HG03378 (cell line): ENCODE results near the gene KLK15.

Experiments used
- ATAC-seq: cut with Tn5 transposase; IDR thresholded peaks from one replicate; pipeline ENCODE4 v1.9.1; 2021; ENCODE audit warnings: mild to moderate bottlenecking, moderate library complexity; ENCODE audit not compliant: unreplicated experiment

The KLK15 gene, protein sequence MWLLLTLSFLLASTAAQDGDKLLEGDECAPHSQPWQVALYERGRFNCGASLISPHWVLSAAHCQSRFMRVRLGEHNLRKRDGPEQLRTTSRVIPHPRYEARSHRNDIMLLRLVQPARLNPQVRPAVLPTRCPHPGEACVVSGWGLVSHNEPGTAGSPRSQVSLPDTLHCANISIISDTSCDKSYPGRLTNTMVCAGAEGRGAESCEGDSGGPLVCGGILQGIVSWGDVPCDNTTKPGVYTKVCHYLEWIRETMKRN

DNA sequence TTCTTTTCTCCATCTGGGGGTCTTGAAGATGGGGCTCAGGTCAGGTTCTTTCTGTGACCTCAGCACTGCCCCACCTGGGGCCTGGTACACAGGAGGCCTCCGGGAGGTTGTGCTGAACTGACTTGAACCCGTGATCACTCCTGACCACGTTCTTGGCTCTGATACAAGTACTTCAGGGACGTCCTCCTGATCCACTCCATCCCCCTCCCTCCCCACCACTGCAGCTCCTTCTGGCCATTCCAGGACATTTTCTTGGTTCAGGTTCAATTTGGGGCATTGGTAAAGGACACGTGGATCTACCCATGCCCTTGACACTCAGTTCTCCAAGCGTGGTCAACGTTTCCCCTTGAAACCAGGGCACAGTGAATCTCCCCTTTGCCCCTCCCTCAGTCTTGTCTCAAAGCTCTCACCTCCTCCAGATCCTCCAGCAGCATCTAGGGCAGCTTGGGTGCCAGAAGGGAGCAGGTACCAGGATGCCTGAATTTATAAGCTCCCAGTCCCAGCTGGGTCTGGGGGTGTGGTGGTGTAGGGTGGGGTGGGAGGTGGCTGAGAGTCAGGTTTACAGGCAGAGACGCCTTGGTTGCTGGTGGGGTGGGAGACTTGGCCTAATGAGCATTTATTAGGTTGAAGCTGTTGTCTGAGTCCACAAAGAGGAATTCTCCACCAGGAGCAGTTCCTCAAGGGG lies at the start of gene KLK15:
KLK15 (minus strand) TSS at position 458 of the 685 bp plus-strand sequence. CDS start 2,082 bp downstream, outside the sequence.
- ATAC-seq: no peak

DNA sequence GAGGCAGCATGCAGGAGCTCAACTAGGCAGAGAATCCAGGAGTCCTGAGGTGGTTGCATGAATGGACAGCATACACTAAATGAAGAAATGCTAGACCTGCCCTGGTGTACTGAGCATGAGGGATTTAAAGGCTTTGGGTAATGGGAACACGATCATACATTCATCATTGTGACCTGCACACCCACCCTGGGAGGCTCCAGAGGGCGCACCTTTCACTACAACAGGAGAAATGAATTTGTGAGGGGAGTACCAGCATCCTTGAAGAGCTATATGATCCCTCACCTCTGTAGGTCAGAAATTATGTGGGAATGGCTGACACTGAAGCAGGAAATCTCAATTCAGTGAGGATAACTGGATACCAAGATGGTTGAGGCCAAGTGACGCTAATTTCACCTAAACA lies 48.8 kb upstream of the KLK15 start:
- no peak for ATAC-seq

DNA sequence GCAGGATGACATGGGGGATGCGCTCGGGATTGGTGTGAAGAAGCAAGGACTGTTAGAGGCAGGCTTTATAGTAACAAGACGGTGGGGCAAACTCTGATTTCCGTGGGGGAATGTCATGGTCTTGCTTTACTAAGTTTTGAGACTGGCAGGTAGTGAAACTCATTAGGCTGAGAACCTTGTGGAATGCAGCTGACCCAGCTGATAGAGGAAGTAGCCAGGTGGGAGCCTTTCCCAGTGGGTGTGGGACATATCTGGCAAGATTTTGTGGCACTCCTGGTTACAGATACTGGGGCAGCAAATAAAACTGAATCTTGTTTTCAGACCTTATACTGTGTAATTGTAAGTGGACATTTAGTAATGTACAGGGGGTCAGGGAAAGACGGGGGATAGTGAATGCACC lies 46.9 kb upstream of the KLK15 start:
- no peak for ATAC-seq

DNA sequence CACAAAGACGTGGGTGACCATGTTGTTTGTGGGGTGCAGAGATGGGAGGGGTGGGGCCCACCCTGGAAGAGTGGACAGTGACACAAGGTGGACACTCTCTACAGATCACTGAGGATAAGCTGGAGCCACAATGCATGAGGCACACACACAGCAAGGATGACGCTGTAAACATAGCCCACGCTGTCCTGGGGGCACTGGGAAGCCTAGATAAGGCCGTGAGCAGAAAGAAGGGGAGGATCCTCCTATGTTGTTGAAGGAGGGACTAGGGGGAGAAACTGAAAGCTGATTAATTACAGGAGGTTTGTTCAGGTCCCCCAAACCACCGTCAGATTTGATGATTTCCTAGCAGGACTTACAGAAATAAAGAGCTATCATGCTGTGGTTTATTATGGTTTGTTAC lies 45.5 kb upstream of the KLK15 start:
- no peak for ATAC-seq

DNA sequence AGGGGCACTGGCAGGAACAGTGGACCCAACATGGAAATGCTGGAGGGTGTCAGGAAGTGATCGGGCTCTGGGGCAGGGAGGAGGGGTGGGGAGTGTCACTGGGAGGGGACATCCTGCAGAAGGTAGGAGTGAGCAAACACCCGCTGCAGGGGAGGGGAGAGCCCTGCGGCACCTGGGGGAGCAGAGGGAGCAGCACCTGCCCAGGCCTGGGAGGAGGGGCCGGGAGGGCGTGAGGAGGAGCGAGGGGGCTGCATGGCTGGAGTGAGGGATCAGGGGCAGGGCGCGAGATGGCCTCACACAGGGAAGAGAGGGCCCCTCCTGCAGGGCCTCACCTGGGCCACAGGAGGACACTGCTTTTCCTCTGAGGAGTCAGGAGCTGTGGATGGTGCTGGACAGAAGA lies 44.0 kb upstream of the KLK15 start:
- ATAC-seq: no peak

DNA sequence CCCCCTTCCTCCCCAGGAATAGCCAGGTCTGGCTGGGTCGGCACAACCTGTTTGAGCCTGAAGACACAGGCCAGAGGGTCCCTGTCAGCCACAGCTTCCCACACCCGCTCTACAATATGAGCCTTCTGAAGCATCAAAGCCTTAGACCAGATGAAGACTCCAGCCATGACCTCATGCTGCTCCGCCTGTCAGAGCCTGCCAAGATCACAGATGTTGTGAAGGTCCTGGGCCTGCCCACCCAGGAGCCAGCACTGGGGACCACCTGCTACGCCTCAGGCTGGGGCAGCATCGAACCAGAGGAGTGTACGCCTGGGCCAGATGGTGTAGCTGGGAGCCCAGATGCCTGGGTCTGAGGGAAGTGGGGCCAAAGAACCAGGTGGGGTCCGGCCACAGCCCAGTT lies 43.1 kb upstream of the KLK15 start:
- ATAC-seq: no peak

DNA sequence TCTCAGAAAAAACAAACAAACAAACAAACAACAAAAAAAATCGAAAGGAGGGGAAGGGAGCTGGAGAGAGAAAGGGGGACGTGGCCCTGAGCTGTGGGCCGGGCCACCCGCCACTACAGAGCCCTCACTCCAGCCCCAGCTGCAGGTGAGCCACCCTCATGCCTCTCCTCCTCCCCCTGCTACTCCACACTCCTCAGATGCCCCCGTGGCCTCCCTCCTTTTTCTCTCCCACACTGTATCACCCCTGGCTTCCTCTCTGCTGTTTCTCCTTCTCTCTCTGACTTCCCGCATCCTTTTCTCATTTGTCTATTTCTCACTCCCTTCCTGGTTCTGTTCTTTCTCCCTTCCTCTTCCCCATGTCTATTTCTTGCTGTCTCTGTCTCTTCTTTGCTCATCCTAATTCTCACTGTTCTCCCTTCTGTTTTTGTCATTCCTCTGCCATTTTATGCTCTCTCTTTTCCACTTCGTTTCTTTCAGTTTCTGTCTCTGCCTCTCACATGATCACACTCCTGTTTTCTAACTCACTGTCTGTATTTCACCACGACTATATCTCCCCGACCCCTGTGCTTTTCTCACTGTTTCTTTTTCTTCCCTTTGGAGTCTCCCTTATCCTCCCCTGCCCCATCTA lies 42.5 kb upstream of the KLK15 start:
- no peak for ATAC-seq

DNA sequence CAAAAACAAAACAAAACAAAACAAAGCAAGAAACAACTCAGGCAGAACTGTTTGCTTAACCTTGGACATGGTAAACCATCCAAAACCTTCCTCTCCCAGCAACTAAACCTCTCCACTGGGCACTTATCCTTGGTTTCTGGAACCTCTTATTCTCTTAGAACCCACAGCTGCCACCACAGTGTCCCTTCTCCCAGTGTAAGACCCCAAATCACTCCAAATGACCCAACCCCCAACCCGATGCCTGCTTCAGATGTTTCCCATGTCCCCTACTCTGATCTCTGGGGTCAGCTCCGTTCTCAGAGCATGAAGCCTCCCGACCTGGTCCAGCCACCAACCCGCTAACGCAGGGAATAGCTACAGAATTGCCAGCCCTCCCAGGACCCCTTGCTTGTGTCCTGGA lies 40.8 kb upstream of the KLK15 start:
- ATAC-seq: no peak

DNA sequence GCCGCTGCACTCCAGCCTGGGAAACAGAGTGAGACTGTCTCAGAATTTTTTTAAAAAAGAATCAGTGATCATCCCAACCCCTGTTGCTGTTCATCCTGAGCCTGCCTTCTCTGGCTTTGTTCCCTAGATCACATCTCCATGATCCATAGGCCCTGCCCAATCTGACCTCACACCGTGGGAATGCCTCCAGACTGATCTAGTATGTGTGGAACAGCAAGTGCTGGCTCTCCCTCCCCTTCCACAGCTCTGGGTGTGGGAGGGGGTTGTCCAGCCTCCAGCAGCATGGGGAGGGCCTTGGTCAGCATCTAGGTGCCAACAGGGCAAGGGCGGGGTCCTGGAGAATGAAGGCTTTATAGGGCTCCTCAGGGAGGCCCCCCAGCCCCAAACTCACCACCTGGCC lies 39.7 kb upstream of the KLK15 start, which contains the start of gene KLK2:
KLK2 (plus strand) TSS at position 384 of the 400 bp plus-strand sequence. CDS start 35 bp downstream, outside the sequence.
- ATAC-seq: no peak

DNA sequence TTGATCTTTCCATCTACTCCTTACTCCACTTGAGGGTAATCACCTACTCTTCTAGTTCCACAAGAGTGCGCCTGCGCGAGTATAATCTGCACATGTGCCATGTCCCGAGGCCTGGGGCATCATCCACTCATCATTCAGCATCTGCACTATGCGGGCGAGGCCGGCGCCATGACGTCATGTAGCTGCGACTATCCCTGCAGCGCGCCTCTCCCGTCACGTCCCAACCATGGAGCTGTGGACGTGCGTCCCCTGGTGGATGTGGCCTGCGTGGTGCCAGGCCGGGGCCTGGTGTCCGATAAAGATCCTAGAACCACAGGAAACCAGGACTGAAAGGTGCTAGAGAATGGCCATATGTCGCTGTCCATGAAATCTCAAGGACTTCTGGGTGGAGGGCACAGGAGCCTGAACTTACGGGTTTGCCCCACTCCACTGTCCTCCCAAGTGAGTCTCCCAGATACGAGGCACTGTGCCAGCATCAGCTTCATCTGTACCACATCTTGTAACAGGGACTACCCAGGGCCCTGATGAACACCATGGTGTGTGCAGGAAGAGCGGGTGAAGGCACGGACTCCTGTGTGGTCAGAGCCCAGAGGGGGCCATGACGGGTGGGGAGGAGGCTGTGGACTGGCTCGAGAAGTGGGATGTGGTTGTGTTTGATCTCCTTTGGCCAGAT lies 37.2 kb upstream of the KLK15 start:
- ATAC-seq: no peak

DNA sequence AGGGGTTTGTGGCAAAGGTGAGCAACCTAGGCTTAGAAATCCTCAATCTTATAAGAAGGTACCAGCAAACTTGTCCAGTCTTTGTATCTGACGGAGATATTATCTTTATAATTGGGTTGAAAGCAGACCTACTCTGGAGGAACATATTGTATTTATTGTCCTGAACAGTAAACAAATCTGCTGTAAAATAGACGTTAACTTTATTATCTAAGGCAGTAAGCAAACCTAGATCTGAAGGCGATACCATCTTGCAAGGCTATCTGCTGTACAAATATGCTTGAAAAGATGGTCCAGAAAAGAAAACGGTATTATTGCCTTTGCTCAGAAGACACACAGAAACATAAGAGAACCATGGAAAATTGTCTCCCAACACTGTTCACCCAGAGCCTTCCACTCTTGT lies 36.1 kb upstream of the KLK15 start:
- ATAC-seq: no peak

DNA sequence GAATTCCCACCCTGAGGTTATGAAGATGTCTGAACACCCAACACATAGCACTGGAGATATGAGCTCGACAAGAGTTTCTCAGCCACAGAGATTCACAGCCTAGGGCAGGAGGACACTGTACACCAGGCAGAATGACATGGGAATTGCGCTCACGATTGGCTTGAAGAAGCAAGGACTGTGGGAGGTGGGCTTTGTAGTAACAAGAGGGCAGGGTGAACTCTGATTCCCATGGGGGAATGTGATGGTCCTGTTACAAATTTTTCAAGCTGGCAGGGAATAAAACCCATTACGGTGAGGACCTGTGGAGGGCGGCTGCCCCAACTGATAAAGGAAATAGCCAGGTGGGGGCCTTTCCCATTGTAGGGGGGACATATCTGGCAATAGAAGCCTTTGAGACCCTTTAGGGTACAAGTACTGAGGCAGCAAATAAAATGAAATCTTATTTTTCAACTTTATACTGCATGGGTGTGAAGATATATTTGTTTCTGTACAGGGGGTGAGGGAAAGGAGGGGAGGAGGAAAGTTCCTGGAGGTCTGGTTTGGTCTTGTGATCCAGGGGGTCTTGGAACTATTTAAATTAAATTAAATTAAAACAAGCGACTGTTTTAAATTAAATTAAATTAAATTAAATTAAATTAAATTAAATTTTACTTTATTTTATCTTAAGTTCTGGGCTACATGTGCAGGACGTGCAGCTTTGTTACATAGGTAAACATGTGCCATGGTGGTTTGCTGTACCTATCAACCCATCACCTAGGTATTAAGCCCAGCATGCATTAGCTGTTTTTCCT lies 28.3 kb upstream of the KLK15 start:
- no peak for ATAC-seq

DNA sequence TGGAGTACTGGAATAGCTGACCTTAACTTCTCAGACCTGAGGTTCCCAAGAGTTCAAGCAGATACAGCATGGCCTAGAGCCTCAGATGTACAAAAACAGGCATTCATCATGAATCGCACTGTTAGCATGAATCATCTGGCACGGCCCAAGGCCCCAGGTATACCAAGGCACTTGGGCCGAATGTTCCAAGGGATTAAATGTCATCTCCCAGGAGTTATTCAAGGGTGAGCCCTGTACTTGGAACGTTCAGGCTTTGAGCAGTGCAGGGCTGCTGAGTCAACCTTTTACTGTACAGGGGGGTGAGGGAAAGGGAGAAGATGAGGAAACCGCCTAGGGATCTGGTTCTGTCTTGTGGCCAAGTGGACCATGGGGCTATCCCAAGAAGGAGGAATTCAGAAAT lies 27.6 kb upstream of the KLK15 start:
- ATAC-seq: no peak

DNA sequence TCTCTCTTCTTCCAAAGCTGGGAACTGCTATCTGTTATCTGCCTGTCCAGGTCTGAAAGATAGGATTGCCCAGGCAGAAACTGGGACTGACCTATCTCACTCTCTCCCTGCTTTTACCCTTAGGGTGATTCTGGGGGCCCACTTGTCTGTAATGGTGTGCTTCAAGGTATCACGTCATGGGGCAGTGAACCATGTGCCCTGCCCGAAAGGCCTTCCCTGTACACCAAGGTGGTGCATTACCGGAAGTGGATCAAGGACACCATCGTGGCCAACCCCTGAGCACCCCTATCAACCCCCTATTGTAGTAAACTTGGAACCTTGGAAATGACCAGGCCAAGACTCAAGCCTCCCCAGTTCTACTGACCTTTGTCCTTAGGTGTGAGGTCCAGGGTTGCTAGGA lies 26.5 kb upstream of the KLK15 start:
- no peak for ATAC-seq

DNA sequence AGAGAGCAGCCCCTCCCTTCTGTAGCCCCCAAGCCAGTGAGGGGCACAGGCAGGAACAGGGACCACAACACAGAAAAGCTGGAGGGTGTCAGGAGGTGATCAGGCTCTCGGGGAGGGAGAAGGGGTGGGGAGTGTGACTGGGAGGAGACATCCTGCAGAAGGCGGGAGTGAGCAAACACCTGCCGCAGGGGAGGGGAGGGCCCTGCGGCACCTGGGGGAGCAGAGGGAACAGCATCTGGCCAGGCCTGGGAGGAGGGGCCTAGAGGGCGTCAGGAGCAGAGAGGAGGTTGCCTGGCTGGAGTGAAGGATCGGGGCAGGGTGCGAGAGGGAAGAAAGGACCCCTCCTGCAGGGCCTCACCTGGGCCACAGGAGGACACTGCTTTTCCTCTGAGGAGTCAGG lies 25.5 kb upstream of the KLK15 start:
- ATAC-seq: no peak

DNA sequence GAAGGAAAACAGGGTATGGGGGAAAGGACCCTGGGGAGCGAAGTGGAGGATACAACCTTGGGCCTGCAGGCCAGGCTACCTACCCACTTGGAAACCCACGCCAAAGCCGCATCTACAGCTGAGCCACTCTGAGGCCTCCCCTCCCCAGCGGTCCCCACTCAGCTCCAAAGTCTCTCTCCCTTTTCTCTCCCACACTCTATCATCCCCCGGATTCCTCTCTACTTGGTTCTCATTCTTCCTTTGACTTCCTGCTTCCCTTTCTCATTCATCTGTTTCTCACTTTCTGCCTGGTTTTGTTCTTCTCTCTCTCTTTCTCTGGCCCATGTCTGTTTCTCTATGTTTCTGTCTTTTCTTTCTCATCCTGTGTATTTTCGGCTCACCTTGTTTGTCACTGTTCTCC lies 24.0 kb upstream of the KLK15 start:
- ATAC-seq: no peak

DNA sequence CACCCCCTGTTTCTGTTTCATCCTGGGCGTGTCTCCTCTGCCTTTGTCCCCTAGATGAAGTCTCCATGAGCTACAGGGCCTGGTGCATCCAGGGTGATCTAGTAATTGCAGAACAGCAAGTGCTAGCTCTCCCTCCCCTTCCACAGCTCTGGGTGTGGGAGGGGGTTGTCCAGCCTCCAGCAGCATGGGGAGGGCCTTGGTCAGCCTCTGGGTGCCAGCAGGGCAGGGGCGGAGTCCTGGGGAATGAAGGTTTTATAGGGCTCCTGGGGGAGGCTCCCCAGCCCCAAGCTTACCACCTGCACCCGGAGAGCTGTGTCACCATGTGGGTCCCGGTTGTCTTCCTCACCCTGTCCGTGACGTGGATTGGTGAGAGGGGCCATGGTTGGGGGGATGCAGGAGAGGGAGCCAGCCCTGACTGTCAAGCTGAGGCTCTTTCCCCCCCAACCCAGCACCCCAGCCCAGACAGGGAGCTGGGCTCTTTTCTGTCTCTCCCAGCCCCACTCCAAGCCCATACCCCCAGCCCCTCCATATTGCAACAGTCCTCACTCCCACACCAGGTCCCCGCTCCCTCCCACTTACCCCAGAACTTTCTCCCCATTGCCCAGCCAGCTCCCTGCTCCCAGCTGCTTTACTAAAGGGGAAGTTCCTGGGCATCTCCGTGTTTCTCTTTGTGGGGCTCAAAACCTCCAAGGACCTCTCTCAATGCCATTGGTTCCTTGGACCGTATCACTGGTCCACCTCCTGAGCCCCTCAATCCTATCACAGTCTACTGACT lies 21.4 kb upstream of the KLK15 start, which contains the start of gene KLK3:
KLK3 (plus strand) TSS at position 280 of the 775 bp plus-strand sequence; CDS start at position 321, 41 bp downstream.
- no peak for ATAC-seq

DNA sequence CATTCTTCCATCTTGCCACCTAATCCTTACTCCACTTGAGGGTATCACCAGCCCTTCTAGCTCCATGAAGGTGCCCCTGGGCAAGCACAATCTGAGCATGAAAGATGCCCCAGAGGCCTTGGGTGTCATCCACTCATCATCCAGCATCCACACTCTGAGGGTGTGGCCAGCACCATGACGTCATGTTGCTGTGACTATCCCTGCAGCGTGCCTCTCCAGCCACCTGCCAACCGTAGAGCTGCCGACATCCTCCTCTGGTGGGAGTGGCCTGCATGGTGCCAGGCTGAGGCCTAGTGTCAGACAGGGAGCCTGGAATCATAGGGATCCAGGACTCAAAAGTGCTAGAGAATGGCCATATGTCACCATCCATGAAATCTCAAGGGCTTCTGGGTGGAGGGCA lies 18.2 kb upstream of the KLK15 start:
- ATAC-seq: no peak

DNA sequence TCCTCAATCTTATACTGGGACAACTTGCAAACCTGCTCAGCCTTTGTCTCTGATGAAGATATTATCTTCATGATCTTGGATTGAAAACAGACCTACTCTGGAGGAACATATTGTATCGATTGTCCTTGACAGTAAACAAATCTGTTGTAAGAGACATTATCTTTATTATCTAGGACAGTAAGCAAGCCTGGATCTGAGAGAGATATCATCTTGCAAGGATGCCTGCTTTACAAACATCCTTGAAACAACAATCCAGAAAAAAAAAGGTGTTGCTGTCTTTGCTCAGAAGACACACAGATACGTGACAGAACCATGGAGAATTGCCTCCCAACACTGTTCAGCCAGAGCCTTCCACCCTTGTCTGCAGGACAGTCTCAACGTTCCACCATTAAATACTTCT lies 17.4 kb upstream of the KLK15 start:
- no peak for ATAC-seq
